IMR-90 (cell line): ENCODE data around the gene WDR90. TPM values are rescaled to one million over a fixed set of nuclear protein-coding genes. Genes with fewer than 3 reads are reported as not detected.

Experiments
- ATAC-seq: fragments of 200-7000 bp; cut with Tn5 transposase; 2 replicates; pipeline ENCODE4 v1.9.1; 2020; ENCODE audit warnings: low read depth, mild to moderate bottlenecking, moderate library complexity
- BruUV-seq: library from RNA; stranded (reverse); fragments of 400-500 nt; replicated peaks from 2 replicates; lab custom pipeline; 2021; lab: Mats Ljungman, UMichigan
- CTCF ChIA-PET: fragments of 300-600 bp; formaldehyde crosslinking; extraction: SDS; loops from one replicate; lab custom pipeline; 2021; ENCODE audit warnings: antibody characterized with exemption; lab: Yijun Ruan, JAX
- POLR2A ChIA-PET: fragments of 300-600 bp; sonication (Branson Sonifier 250); formaldehyde crosslinking; loops from one replicate; lab custom pipeline; 2022; ENCODE audit warnings: antibody characterized with exemption; ENCODE audit not compliant: unreplicated experiment; lab: Charles Lee
- DNase-seq: peaks from one replicate; pipeline ENCODE4 v3.0.0; 2013
- H2AFZ ChIP-seq: replicated peaks from 2 replicates; pipeline ENCODE3; 2013; ENCODE audit warnings: low read length, mild to moderate bottlenecking; ENCODE audit not compliant: poor library complexity
- H2AK5ac ChIP-seq: 2 replicates; pipeline ENCODE4 v1.6.1; 2013; ENCODE audit warnings: low read depth, low read length, inconsistent platforms
- H2AK9ac ChIP-seq: replicated peaks from 2 replicates; pipeline ENCODE3; 2013; ENCODE audit warnings: mild to moderate bottlenecking, low read depth, low read length, moderate library complexity; ENCODE audit not compliant: poor library complexity
- H2BK120ac ChIP-seq: 2 replicates; pipeline ENCODE4 v1.6.1; 2013; ENCODE audit warnings: low read depth, low read length, inconsistent platforms
- H2BK15ac ChIP-seq: 3 replicates; pipeline ENCODE4 v1.6.1; 2013; ENCODE audit warnings: low read depth, low read length, inconsistent platforms
- H2BK20ac ChIP-seq: 2 replicates; pipeline ENCODE4 v1.6.1; 2013; ENCODE audit warnings: low read depth, mild to moderate bottlenecking, inconsistent platforms, low read length, moderate library complexity
- H2BK5ac ChIP-seq: 2 replicates; pipeline ENCODE4 v1.6.1; 2013; ENCODE audit warnings: mild to moderate bottlenecking, low read depth, low read length, inconsistent platforms; ENCODE audit not compliant: poor library complexity, severe bottlenecking
- H3K14ac ChIP-seq: replicated peaks from 2 replicates; pipeline ENCODE4 v1.6.1; 2013; ENCODE audit warnings: low read depth, low read length, inconsistent platforms
- H3K18ac ChIP-seq: 2 replicates; pipeline ENCODE4 v1.6.1; 2013; ENCODE audit warnings: low read depth, low read length, control low read depth
- H3K23ac ChIP-seq: 2 replicates; pipeline ENCODE4 v1.6.1; 2013; ENCODE audit warnings: low read depth, low read length, inconsistent platforms
- H3K27ac ChIP-seq: 2 replicates; pipeline ENCODE4 v1.5.1; 2013; ENCODE audit warnings: mild to moderate bottlenecking, control low read depth, low read length; ENCODE audit not compliant: insufficient read depth
- H3K27me3 ChIP-seq: 2 replicates; pipeline ENCODE4 v1.6.1; 2013; ENCODE audit warnings: low read length; ENCODE audit not compliant: control insufficient read depth, insufficient read depth
- H3K36me3 ChIP-seq: 2 replicates; pipeline ENCODE4 v1.6.1; 2013; ENCODE audit warnings: low read length, mixed read lengths; ENCODE audit not compliant: control insufficient read depth, insufficient read depth
- H3K4ac ChIP-seq: 2 replicates; pipeline ENCODE4 v1.6.1; 2013; ENCODE audit warnings: low read depth, low read length, inconsistent platforms
- H3K4me1 ChIP-seq: 2 replicates; pipeline ENCODE4 v1.6.1; 2013; ENCODE audit warnings: low read length, mixed read lengths; ENCODE audit not compliant: control insufficient read depth, insufficient read depth
- H3K4me2 ChIP-seq: 2 replicates; pipeline ENCODE4 v1.6.1; 2013; ENCODE audit warnings: low read depth, mild to moderate bottlenecking, control low read depth, low read length, moderate library complexity
- H3K4me3 ChIP-seq: 2 replicates; pipeline ENCODE4 v1.5.1; 2013; ENCODE audit warnings: low read depth, mild to moderate bottlenecking, control low read depth, low read length, moderate library complexity; ENCODE audit not compliant: insufficient read depth
- H3K56ac ChIP-seq: 2 replicates; pipeline ENCODE4 v1.6.1; 2013; ENCODE audit warnings: low read length, inconsistent platforms; ENCODE audit not compliant: insufficient read depth; ENCODE audit errors: extremely low read depth
- H3K79me1 ChIP-seq, 2 experiments: 2 replicates each; pipeline ENCODE4 v1.6.1; 2013; ENCODE audit warnings: low read length in 2 of 2, inconsistent platforms in 1 of 2, low read depth in 1 of 2
- H3K9ac ChIP-seq: 2 replicates; pipeline ENCODE4 v1.6.1; 2013; ENCODE audit warnings: low read depth, low read length, control low read depth
- H3K9me1 ChIP-seq: 2 replicates; pipeline ENCODE4 v1.6.1; 2013; ENCODE audit warnings: low read length, inconsistent platforms; ENCODE audit not compliant: insufficient read depth
- H3K9me3 ChIP-seq: 2 replicates; pipeline ENCODE4 v1.6.1; 2013; ENCODE audit warnings: low read length; ENCODE audit not compliant: control insufficient read depth, insufficient read depth
- H4K20me1 ChIP-seq: 2 replicates; pipeline ENCODE4 v1.6.1; 2013; ENCODE audit warnings: low read length, inconsistent platforms; ENCODE audit not compliant: insufficient read depth
- H4K5ac ChIP-seq: 2 replicates; pipeline ENCODE4 v1.6.1; 2013; ENCODE audit warnings: mild to moderate bottlenecking, low read depth, low read length, control low read depth
- H4K8ac ChIP-seq, 2 experiments: 2 replicates each; pipeline ENCODE4 v1.6.1; 2013; ENCODE audit warnings: low read depth in 2 of 2, low read length in 2 of 2, control low read depth in 1 of 2, inconsistent platforms in 1 of 2
- H4K91ac ChIP-seq: 2 replicates; pipeline ENCODE4 v1.6.1; 2013; ENCODE audit warnings: low read depth, low read length, inconsistent platforms; ENCODE audit not compliant: insufficient read depth
- BHLHE40 ChIP-seq: fragments of 150-350 bp; IDR thresholded peaks from 2 replicates; pipeline ENCODE4 v1.6.1; 2016; ENCODE audit warnings: mild to moderate bottlenecking, low read depth, low read length
- CEBPB ChIP-seq: IDR thresholded peaks from 2 replicates; pipeline ENCODE4 v1.6.1; 2012; ENCODE audit warnings: low read depth, low read length, improper control_type of control experiment
- CHD1 ChIP-seq: IDR thresholded peaks from 2 replicates; pipeline ENCODE4 v1.6.1; 2012; ENCODE audit warnings: low read depth, low read length, improper control_type of control experiment
- FOS ChIP-seq: fragments of 150-350 bp; IDR thresholded peaks from 2 replicates; pipeline ENCODE4 v1.6.1; 2016; ENCODE audit warnings: low read depth, low read length
- MAFK ChIP-seq: IDR thresholded peaks from 2 replicates; pipeline ENCODE4 v1.6.1; 2012; ENCODE audit warnings: low read depth, low read length, improper control_type of control experiment
- MAZ ChIP-seq: IDR thresholded peaks from 2 replicates; pipeline ENCODE4 v1.6.1; 2012; ENCODE audit warnings: low read depth, mild to moderate bottlenecking, low read length, improper control_type of control experiment, moderate library complexity, borderline replicate concordance
- MXI1 ChIP-seq: IDR thresholded peaks from 2 replicates; pipeline ENCODE4 v1.6.1; 2012; ENCODE audit warnings: low read depth, mild to moderate bottlenecking, low read length, moderate library complexity, borderline replicate concordance
- NFE2L2 ChIP-seq: fragments of 150-350 bp; IDR thresholded peaks from 2 replicates; pipeline ENCODE4 v1.6.1; 2016; ENCODE audit warnings: low read depth, mild to moderate bottlenecking, low read length
- POLR2A ChIP-seq: IDR thresholded peaks from 2 replicates; pipeline ENCODE4 v1.6.1; 2012; ENCODE audit warnings: mild to moderate bottlenecking, low read depth, low read length
- RAD21 ChIP-seq: IDR thresholded peaks from 2 replicates; pipeline ENCODE4 v1.6.1; 2012; ENCODE audit warnings: low read length, improper control_type of control experiment
- RCOR1 ChIP-seq: IDR thresholded peaks from 2 replicates; pipeline ENCODE4 v1.6.1; 2012; ENCODE audit warnings: mild to moderate bottlenecking, low read length, improper control_type of control experiment; ENCODE audit not compliant: insufficient replicate concordance
- RFX5 ChIP-seq: IDR thresholded peaks from 2 replicates; pipeline ENCODE4 v1.8.0; 2012; ENCODE audit warnings: low read depth, mild to moderate bottlenecking, low read length, moderate library complexity
- SMC3 ChIP-seq: fragments of 150-350 bp; IDR thresholded peaks from 2 replicates; pipeline ENCODE4 v1.6.1; 2016; ENCODE audit warnings: low read depth, mild to moderate bottlenecking, antibody characterized with exemption, low read length, moderate library complexity
- WGBS, 2 experiments: methylation state at CpG; one replicate each; pipeline versions ENCODE4 v1.1.5 to v1.1.7; 2013; ENCODE audit warnings: missing lambda C conversion rate in 2 of 2; ENCODE audit not compliant: insufficient read length in 1 of 2; ENCODE audit errors: extremely low coverage in 2 of 2; 5-methylcytosine and 5-hydroxymethylcytosine counted together
- dilution Hi-C: fragments of 300-500 bp; cut with HindIII; formaldehyde crosslinking; loops from one replicate; pipeline ENCODE4 v1.14.3; 2018; ENCODE audit warnings: low sequenced_read_pairs; ENCODE audit not compliant: unreplicated experiment
- in situ Hi-C: fragments of 300-500 bp; cut with MboI; formaldehyde crosslinking; loops from 3 replicates; pipeline ENCODE4 v1.14.3; 2019; ENCODE audit warnings: low sequenced_read_pairs, inconsistent platforms, mixed read lengths
- intact Hi-C: fragments of 100-400 bp; cut with micrococcal nuclease; formaldehyde crosslinking; loops from 2 replicates; pipeline ENCODE4 v1.10.0; 2022
- polyA plus RNA-seq, 3 experiments: library from polyadenylated mRNA; depleted of rRNA; stranded (reverse); fragments of >200 nt; gene quantifications; 2 replicates each; pipeline ENCODE4 v1.2.3, GENCODE V29; 2012; ENCODE audit warnings: low replicate concordance in 1 of 3
- total RNA-seq: library from RNA; depleted of rRNA; stranded (reverse); fragments of >200 nt; gene quantifications from 2 replicates; pipeline ENCODE4 v1.2.3, GENCODE V29; 2012
- TF ChIP-seq, protein P1 (sequence below): fragments of 150-350 bp; IDR thresholded peaks from 2 replicates; pipeline ENCODE4 v1.6.1; 2016; ENCODE audit warnings: low read depth, mild to moderate bottlenecking, low read length, moderate library complexity, borderline replicate concordance
- TF ChIP-seq, protein P2 (sequence below): fragments of 150-350 bp; IDR thresholded peaks from 2 replicates; pipeline ENCODE4 v1.6.1; 2017; ENCODE audit warnings: mild to moderate bottlenecking, antibody characterized with exemption, low read length, low read depth

WDR90 gene
- total and polyA plus RNA-seq, 2 of the 4 experiments (the other 2 are of a cell fraction): 1.4 to 18.7 TPM

DNA sequence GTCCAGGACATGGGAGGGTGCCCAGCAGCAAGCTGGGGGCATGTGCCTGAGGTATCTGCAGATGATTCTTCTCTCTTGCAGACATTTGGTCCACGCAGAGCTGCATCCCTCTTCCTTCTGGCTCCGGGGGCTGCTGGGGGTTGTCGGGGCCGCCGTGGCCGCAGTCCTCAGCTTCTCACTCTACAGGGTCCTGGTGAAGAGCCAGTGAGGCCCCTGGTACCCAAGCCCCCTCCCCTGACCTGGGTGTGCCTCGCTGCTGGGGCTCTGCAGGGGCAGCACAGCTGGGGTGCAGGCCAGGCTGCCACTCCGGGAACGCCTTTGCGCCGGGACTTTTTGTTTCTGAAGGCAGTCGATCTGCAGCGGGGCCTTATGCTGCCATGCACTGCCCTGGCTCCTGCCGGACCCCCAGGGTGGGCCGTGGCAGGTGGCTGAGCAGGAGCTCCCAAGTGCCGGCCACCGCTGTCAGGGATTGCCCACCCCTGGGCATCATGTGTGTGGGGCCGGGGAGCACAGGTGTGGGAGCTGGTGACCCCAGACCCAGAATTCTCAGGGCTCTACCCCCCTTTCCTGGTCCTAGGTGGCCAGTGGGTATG lies 24.3 kb downstream of the WDR90 start:
- no peak overlapping the region for H2AK9ac ChIP-seq
- no peak overlapping the region for H3K4me2 ChIP-seq
- no peak overlapping the region for H2AFZ ChIP-seq
- H3K14ac ChIP-seq: no peak overlapping the region
- H2BK5ac ChIP-seq: peak overlapping the region; percentile 1
- peaks cover 47% of the 10 kb centered on the region for H3K36me3 ChIP-seq
- intact Hi-C loops: no loop called here
- no peak overlapping the region for H3K56ac ChIP-seq
- no TSS peak for BruUV-seq
- no peak overlapping the region for H3K4me3 ChIP-seq
- H3K4ac ChIP-seq: no peak overlapping the region
- H4K91ac ChIP-seq: no peak overlapping the region
- no peak overlapping the region for H3K9ac ChIP-seq
- dilution Hi-C loops: no loop called here
- ChIA-PET POLR2A (no interaction called here), CTCF (no interaction called here)
- H4K8ac ChIP-seq: no peak overlapping the region
- no peak overlapping the region for H2BK20ac ChIP-seq
- no peak overlapping the region for H2BK120ac ChIP-seq
- H2BK15ac ChIP-seq: no peak overlapping the region
- H3K9me3 ChIP-seq: no peaks in the 10 kb centered on the region
- H4K20me1 ChIP-seq: peaks cover 26% of the 10 kb centered on the region
- H3K27ac ChIP-seq: no peak overlapping the region
- no peak overlapping the region for H3K23ac ChIP-seq
- no peak overlapping the region for H4K5ac ChIP-seq
- H3K9me1 ChIP-seq: no peaks in the 10 kb centered on the region; the same call in 1 of the 2 replicates
- TF ChIP-seq CEBPB: no peak
- TF ChIP-seq, protein P1, sequence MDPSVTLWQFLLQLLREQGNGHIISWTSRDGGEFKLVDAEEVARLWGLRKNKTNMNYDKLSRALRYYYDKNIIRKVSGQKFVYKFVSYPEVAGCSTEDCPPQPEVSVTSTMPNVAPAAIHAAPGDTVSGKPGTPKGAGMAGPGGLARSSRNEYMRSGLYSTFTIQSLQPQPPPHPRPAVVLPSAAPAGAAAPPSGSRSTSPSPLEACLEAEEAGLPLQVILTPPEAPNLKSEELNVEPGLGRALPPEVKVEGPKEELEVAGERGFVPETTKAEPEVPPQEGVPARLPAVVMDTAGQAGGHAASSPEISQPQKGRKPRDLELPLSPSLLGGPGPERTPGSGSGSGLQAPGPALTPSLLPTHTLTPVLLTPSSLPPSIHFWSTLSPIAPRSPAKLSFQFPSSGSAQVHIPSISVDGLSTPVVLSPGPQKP: no peak
- no peak for TF ChIP-seq RCOR1
- TF ChIP-seq CHD1: no peak
- no peak for TF ChIP-seq SMC3
- no peak for TF ChIP-seq RFX5
- no peak for TF ChIP-seq BHLHE40
- TF ChIP-seq MAZ: no peak
- TF ChIP-seq, protein P2, sequence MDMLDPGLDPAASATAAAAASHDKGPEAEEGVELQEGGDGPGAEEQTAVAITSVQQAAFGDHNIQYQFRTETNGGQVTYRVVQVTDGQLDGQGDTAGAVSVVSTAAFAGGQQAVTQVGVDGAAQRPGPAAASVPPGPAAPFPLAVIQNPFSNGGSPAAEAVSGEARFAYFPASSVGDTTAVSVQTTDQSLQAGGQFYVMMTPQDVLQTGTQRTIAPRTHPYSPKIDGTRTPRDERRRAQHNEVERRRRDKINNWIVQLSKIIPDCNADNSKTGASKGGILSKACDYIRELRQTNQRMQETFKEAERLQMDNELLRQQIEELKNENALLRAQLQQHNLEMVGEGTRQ: no peak
- no peak for TF ChIP-seq NFE2L2
- TF ChIP-seq FOS: no peak
- TF ChIP-seq MAFK: no peak
- TF ChIP-seq RAD21: no peak
- no peak for TF ChIP-seq POLR2A
- no peak for TF ChIP-seq MXI1
- H3K4me1 ChIP-seq: peaks cover 14% of the 10 kb centered on the region
- no peak for DNase-seq
- no peaks in the 10 kb centered on the region for H3K27me3 ChIP-seq
- H3K79me1 ChIP-seq: peaks cover 0 to 36% of the 10 kb centered on the region in 2 experiments; a peak in 1 of 4 replicates
- in situ Hi-C loops: no loop called here
- 90% methylated on average over 10 of the region's 18 CpGs; no CpG with 5 or more reads in 1 of the 2 experiments for WGBS, 2 experiments
- no peak overlapping the region for H3K18ac ChIP-seq
- no peak overlapping the region for H2AK5ac ChIP-seq
- no peak for ATAC-seq
